Mesenchymal stem cell (in vitro differentiated cells and primary cell): ENCODE results near the gene AFF1.

Experiments used
- DNase-seq: peaks from one replicate; pipeline ENCODE4 v3.0.0-alpha.2; 2013
- H2AFZ ChIP-seq: one replicate; pipeline ENCODE4 v1.6.1; 2013; ENCODE audit warnings: low read depth, mild to moderate bottlenecking, control low read depth, inconsistent platforms, low read length, moderate library complexity
- H2AK5ac ChIP-seq: 2 replicates; pipeline ENCODE4 v1.6.1; 2013; ENCODE audit warnings: low read length, moderate library complexity, mild to moderate bottlenecking, inconsistent platforms; ENCODE audit not compliant: severe bottlenecking
- H2BK120ac ChIP-seq: one replicate; pipeline ENCODE4 v1.6.1; 2013; ENCODE audit warnings: low read depth, mild to moderate bottlenecking, inconsistent platforms, low read length, moderate library complexity
- H2BK12ac ChIP-seq, 2 experiments: one replicate each; pipeline ENCODE4 v1.6.1; 2013; ENCODE audit warnings: inconsistent platforms in 2 of 2, low read length in 2 of 2, mild to moderate bottlenecking in 2 of 2, moderate library complexity in 2 of 2, control low read depth in 1 of 2
- H2BK15ac ChIP-seq: one replicate; pipeline ENCODE4 v1.6.1; 2013; ENCODE audit warnings: mild to moderate bottlenecking, low read depth, inconsistent platforms; ENCODE audit not compliant: poor library complexity, severe bottlenecking
- H2BK5ac ChIP-seq: 2 replicates; pipeline ENCODE4 v1.6.1; 2013; ENCODE audit warnings: low read depth, mild to moderate bottlenecking, low read length, control low read depth, inconsistent platforms; ENCODE audit not compliant: poor library complexity, severe bottlenecking
- H3K14ac ChIP-seq, 2 experiments: one replicate each; pipeline ENCODE4 v1.6.1; 2013; ENCODE audit warnings: inconsistent platforms in 2 of 2, low read length in 2 of 2, control low read depth in 1 of 2, mild to moderate bottlenecking in 1 of 2, moderate library complexity in 1 of 2
- H3K18ac ChIP-seq, 2 experiments: one replicate each; pipeline ENCODE4 v1.6.1; 2013; ENCODE audit warnings: inconsistent platforms in 2 of 2, low read length in 2 of 2, control low read depth in 1 of 2, low read depth in 1 of 2, mild to moderate bottlenecking in 1 of 2
- H3K23ac ChIP-seq, 2 experiments: one replicate each; pipeline ENCODE4 v1.6.1; 2013; ENCODE audit warnings: inconsistent platforms in 2 of 2, low read length in 2 of 2, mild to moderate bottlenecking in 2 of 2, moderate library complexity in 2 of 2, control low read depth in 1 of 2
- H3K27ac ChIP-seq: 2 replicates; pipeline ENCODE4 v1.5.1; 2013; ENCODE audit warnings: mild to moderate bottlenecking, moderate library complexity, low read length, control low read depth, inconsistent platforms; ENCODE audit not compliant: poor library complexity, severe bottlenecking
- H3K27me3 ChIP-seq, 2 experiments: 2 replicates each; pipeline versions ENCODE4 v1.6.1 to v1.7.0; 2013; ENCODE audit warnings: low read length in 2 of 2, mild to moderate bottlenecking in 2 of 2, moderate library complexity in 2 of 2, control low read depth in 1 of 2, inconsistent platforms in 1 of 2; ENCODE audit not compliant: control insufficient read depth in 1 of 2, insufficient read depth in 1 of 2
- H3K36me3 ChIP-seq, 2 experiments: 2 replicates each; pipeline versions ENCODE4 v1.6.1 to v1.7.0; 2013; ENCODE audit warnings: low read length in 2 of 2, control low read depth in 1 of 2, inconsistent platforms in 1 of 2, low read depth in 1 of 2, mild to moderate bottlenecking in 1 of 2; ENCODE audit not compliant: insufficient read depth in 2 of 2, control insufficient read depth in 1 of 2
- H3K4ac ChIP-seq, 2 experiments: one replicate each; pipeline ENCODE4 v1.6.1; 2013; ENCODE audit warnings: inconsistent platforms in 2 of 2, low read length in 2 of 2, mild to moderate bottlenecking in 2 of 2, moderate library complexity in 2 of 2, control low read depth in 1 of 2, low read depth in 1 of 2
- H3K4me1 ChIP-seq: 2 replicates; pipeline ENCODE4 v1.6.1; 2013; ENCODE audit warnings: low read depth, low read length, control low read depth; ENCODE audit not compliant: control insufficient read depth, insufficient read depth
- H3K4me2 ChIP-seq: 2 replicates; pipeline ENCODE4 v1.6.1; 2013; ENCODE audit warnings: low read length, mild to moderate bottlenecking, inconsistent platforms; ENCODE audit not compliant: poor library complexity, severe bottlenecking
- H3K4me3 ChIP-seq, 2 experiments: 2 replicates each; pipeline versions ENCODE4 v1.5.1 to v1.7.0; 2013; ENCODE audit warnings: low read length in 2 of 2, mild to moderate bottlenecking in 2 of 2, control low read depth in 1 of 2, low read depth in 1 of 2; ENCODE audit not compliant: insufficient read depth in 1 of 2
- H3K79me1 ChIP-seq: replicated peaks from 2 replicates; pipeline ENCODE4 v1.6.1; 2013; ENCODE audit warnings: mild to moderate bottlenecking, control low read depth, low read length, inconsistent platforms; ENCODE audit not compliant: poor library complexity, severe bottlenecking
- H3K9ac ChIP-seq: 2 replicates; pipeline ENCODE4 v1.7.0; 2013; ENCODE audit warnings: mild to moderate bottlenecking, low read length, moderate library complexity
- H3K9me3 ChIP-seq: 2 replicates; pipeline ENCODE4 v1.7.0; 2013; ENCODE audit warnings: mild to moderate bottlenecking, low read length; ENCODE audit not compliant: control insufficient read depth
- H4K8ac ChIP-seq: one replicate; pipeline ENCODE4 v1.6.1; 2013; ENCODE audit warnings: inconsistent platforms, mild to moderate bottlenecking, low read length, moderate library complexity
- H4K91ac ChIP-seq: one replicate; pipeline ENCODE4 v1.6.1; 2013; ENCODE audit warnings: mild to moderate bottlenecking, low read length, inconsistent platforms
- WGBS: methylation state at CpG from one replicate; pipeline ENCODE4 v1.1.7; 2013; ENCODE audit warnings: mixed read lengths; 5-methylcytosine and 5-hydroxymethylcytosine counted together

Gene AFF1

GRCh38 chr4:86934147-86934770 lies 552 bp upstream of the AFF1 start:
- H3K4ac ChIP-seq = peak overlapping the region in 1 of 2 experiments; percentile 61
- H2AK5ac ChIP-seq = no peak overlapping the region

DNA sequence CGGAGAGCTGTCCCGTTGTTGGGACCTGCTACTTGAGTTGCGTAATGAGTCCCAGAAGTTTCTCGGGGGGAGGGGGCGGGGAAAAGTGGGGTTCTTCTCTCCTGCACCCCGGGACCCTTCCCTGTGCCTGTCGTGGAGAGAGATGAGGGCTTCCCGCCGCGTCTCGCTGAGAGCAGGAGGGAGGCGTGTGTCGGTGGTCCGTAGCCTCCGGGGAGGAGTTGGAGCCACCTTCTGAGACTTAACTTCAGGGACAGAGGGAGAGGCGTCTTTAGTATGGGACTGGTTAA lies 698 bp downstream of the AFF1 start:
- Histone ChIP-seq H4K8ac (no peak overlapping the region), H3K9me3 (no peaks in the 10 kb centered on the region), H2BK5ac (no peak overlapping the region), H3K4me1 (peaks cover 3% of the 10 kb centered on the region), H2BK15ac (peak overlapping the region; percentile 16), H2AFZ (peak overlapping the region; percentile 89), H3K18ac (peak overlapping the region; percentile 88 to 99), H3K27me3 (no peaks in the 10 kb centered on the region), H3K4me3 (peak overlapping the region; percentile 94 to 98), H2BK12ac (peak overlapping the region in 1 of 2 experiments; percentile 94), H3K23ac (peak overlapping the region in 1 of 2 experiments; percentile 10), H3K4me2 (peak overlapping the region; percentile 86), H3K79me1 (peaks cover 2% of the 10 kb centered on the region), H4K91ac (peak overlapping the region; percentile 95), H2AK5ac (no peak overlapping the region), H3K4ac (peak overlapping the region; percentile 46 to 96), H3K36me3 (peaks cover 0 to 11% of the 10 kb centered on the region in 2 experiments), H3K14ac (peak overlapping the region in 1 of 2 experiments; percentile 50), H3K9ac (peak overlapping the region; percentile 97), H3K27ac (peak overlapping the region; percentile 86), H2BK120ac (peak overlapping the region; percentile 64)
- DNase-seq = no peak
- 4% methylated on average over 12 of the region's 16 CpGs for WGBS

More at GRCh38 chr4:86934147-86934770, 552 bp upstream of the AFF1 start:
- Histone ChIP-seq H3K4me1 (peaks cover 1% of the 10 kb centered on the region), H3K27ac (peak overlapping the region; percentile 82), H2BK15ac (no peak overlapping the region), H4K91ac (no peak overlapping the region), H2AFZ (peak overlapping the region; percentile 42), H2BK12ac (peak overlapping the region in 1 of 2 experiments; percentile 63), H3K4me3 (peak overlapping the region; percentile 94 to 98), H3K23ac (no peak overlapping the region), H2BK5ac (peak overlapping the region; percentile 91), H3K18ac (peak overlapping the region in 1 of 2 experiments; percentile 70), H3K14ac (peak overlapping the region in 1 of 2 experiments; percentile 18), H3K9ac (peak overlapping the region; percentile 97), H3K4me2 (peak overlapping the region; percentile 86), H2BK120ac (no peak overlapping the region), H3K27me3 (no peaks in the 10 kb centered on the region), H3K79me1 (no peaks in the 10 kb centered on the region), H3K36me3 (peaks cover 0 to 22% of the 10 kb centered on the region in 2 experiments), H4K8ac (no peak overlapping the region), H3K9me3 (no peaks in the 10 kb centered on the region)
- WGBS = 14% methylated on average over 10 of the region's 15 CpGs
- no peak for DNase-seq

- Histone ChIP-seq H3K4me1 (peaks cover 3% of the 10 kb centered on the region), H3K36me3 (peaks cover 0 to 5% of the 10 kb centered on the region in 2 experiments), H3K4ac (peak overlapping the region; percentile 46 to 47), H3K27ac (peak overlapping the region; percentile 86), H3K79me1 (peaks cover 3% of the 10 kb centered on the region), H2BK15ac (no peak overlapping the region), H3K4me2 (peak overlapping the region; percentile 86), H4K91ac (no peak overlapping the region), H2BK120ac (no peak overlapping the region), H3K14ac (no peak overlapping the region), H2BK5ac (no peak overlapping the region), H3K18ac (peak overlapping the region; percentile 55 to 99), H3K23ac (no peak overlapping the region), H2AFZ (peak overlapping the region; percentile 49), H3K9me3 (no peaks in the 10 kb centered on the region), H2AK5ac (no peak overlapping the region), H2BK12ac (no peak overlapping the region), H3K9ac (peak overlapping the region; percentile 97), H3K4me3 (peak overlapping the region; percentile 94 to 98), H3K27me3 (no peaks in the 10 kb centered on the region), H4K8ac (peak overlapping the region; percentile 57)
- peak; percentile 85 for DNase-seq
- WGBS = 1% methylated on average over 35 of the region's 36 CpGs
Measured at GRCh38 chr4:86935853-86936733, 1.3 kb downstream of the AFF1 start.
